ENCODE results near the gene SYT2.

Gene SYT2

DNA sequence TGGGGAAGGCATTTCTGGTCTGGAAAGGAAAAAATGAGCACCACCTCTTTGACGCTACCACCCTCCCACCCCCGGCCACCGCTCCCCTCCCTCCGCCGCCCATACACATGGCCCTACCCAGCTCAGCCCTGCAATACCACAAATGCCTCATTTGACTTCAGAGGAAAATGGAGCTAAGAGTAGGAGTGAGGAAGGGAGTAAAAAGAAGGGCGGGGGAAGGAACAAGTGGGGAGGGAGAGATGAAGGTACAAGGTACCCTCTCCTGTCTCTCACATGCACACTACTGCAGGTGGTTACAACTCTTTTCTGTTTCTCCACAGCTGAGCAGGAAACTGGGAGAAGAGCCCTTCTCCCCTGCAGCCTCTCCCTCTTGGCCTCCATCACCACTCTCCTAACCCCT is 7.1 kb downstream of the SYT2 start:
- no peak for DNase-seq

GRCh38 chr1:202702088-202702487 is 8.2 kb downstream of the SYT2 start:
- no peak for DNase-seq

GRCh38 chr1:202701200-202701599 is 9.1 kb downstream of the SYT2 start:
- DNase-seq: peak in 1 of 4 experiments; percentile 9

- no peak for DNase-seq
Measured at GRCh38 chr1:202700061-202700460, 10.2 kb downstream of the SYT2 start.

DNA sequence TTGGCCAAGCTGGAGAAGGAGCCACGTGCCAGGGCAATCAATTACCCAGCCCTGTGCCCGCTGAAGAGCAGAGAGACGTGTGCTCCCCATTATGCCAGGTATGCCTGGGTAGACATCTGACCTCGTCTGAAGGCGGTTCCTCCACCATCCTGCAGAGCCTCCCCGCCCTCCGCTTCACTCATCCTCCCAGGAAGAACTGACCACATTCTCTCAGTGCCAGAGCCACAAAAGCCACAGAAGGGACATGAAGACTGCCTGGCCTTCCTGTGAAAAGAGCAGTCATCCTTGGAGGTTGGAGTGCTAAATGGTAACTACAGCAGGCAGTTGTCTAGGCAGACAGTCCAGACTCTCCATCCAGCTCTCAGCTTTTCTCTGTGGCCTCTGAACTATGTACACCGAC is 12.0 kb downstream of the SYT2 start:
- DNase-seq: no peak

DNA sequence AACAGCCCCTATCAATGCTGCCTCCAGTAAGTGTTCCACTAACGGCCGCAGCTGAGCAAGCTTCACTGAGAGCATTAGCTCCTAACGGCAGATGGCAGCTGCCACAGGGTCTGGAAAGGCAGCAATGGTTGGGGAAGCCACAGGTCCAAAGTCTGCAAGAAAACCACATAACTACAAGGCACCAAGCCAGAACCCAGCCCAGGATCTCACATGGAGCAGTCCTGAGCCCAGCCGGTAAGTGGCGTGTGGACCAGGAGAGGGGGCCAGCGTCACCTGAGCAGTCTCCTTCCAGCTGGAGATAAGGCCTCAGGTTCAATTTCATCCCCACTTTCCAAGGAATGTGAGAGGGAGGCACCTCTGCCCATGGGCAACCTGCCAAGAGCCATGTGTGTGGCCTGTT is 13.2 kb downstream of the SYT2 start:
- no peak for DNase-seq

DNA sequence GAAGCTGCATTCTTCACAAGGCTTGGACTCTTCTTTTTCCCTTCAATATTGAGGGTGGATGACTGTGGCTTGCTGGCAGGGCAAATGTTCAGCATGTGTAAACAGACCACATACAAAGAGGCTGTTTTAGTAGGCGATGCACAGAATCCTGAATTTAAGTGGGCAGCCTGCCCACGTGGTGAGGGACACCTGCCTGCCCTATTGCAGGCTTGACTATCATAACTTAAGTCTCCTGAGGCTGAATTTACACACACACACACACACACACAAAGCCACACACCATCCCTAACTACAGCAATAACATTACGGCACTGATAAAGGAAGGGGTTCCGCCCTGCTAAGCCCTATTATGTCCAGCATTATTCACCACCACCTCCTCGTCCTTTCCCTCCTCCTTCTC is 15.9 kb downstream of the SYT2 start:
- no peak for DNase-seq

DNA sequence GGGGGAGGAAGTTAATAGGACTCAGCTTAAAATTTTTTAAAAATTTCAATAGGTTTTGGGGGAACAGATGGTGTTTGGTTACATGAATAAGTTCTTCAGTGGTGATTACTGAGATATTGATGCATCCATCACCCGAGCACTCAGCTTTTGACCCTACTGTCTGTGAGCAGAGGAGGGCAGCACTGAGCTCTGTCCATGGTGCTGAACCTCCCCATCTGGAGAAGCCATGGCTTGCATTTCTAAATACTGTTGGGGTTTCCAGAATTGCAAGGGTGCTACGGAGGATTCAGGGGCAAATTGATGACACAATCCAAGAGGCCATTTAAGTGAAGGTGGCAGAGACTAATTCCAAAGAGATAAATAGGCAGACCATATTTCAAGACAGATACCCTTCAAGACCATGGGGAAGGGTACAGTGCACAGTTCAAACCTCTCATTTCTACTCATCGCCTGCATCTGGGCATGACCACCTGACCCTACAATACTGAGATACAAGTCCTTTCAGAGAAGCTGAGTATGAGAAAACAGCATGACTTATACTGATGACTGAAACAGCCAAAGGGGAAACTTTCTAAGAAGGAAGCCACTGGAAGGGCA is 17.2 kb downstream of the SYT2 start:
- DNase-seq: peak; percentile 74 to 85 (median 80)

DNA sequence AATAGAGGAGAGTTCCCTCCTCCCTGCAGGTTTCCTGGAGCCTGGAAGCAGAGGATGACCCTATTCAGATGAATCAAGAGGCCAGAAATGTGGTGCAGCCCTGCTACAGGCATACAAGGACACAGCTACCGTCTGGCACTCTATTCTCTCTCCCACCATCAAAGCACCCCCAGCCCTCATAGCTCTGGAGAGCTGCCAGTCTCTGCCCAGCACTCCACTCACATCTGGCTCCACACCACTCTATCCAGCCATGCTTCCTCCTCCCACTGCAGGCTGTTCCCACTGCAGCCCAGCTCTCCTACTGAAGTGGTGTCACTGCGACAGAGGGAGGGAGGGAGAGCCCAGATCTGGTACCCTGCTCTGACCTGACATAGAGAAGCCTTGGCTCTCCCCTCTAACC is 18.4 kb downstream of the SYT2 start:
- no peak for DNase-seq

DNA sequence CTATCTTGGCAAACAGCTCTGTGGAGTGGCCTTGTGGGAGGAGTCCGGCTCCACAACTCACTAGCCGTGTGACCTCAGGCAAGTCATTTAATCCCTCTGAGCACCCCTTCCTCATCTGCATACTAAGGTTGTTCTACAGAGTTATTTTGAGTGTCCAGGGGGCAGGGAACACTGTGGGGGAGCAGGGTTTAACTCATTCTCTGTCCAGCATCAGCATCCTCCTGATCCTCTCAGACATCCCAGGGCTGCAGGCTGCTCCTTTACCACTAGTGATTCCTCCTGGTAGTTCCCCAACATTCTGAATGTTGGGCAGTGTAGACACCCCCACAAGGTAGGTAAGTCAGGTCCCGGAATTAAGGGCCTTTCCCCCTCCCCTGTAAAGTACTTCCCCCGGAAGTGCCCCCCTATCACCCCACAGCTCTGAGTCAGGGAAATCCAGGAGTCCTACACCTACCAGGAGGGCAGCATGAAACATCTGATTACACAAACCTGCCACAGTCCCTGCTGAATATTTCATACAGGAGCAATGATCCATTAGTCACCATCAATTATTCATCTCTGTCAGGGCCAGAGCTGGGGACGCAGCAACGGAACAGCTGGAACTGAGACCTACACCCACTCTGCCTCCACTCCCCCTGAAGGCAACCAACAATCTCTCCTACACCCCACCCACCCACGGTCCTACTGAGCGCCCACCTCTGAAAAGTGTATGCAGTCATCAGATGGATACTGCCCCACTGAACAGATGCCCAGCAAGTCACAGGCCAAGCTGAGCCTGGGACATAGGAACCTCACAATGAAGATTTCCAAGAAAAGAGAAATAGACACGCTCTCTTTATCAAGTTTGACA is 20.5 kb downstream of the SYT2 start:
- DNase-seq: no peak

GRCh38 chr1:202689082-202689481 is 21.2 kb downstream of the SYT2 start:
- no peak for DNase-seq

GRCh38 chr1:202688401-202688800 is 21.9 kb downstream of the SYT2 start:
- DNase-seq: peak in 1 of 4 experiments; percentile 11

DNA sequence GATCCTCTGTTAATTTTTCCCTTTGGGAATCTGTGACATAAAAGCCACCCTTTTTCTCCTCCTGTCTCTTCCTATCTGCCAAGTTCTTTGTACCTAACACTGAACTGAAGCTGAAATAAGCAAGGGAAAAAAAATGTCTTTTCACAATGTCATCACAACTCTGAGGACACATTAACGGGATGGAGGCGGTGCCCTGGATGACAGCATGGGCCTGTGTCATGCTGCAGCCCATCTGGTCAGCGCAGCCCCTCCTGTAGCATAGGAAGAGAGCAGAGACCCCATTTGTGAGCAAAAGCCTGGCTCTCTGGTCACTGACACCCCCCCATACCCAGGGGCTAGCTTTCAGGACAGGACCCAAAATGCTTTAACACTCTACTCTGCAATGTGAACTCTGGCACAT is 22.5 kb downstream of the SYT2 start:
- DNase-seq: no peak

GRCh38 chr1:202687370-202687769 is 22.9 kb downstream of the SYT2 start:
- DNase-seq: no peak

DNA sequence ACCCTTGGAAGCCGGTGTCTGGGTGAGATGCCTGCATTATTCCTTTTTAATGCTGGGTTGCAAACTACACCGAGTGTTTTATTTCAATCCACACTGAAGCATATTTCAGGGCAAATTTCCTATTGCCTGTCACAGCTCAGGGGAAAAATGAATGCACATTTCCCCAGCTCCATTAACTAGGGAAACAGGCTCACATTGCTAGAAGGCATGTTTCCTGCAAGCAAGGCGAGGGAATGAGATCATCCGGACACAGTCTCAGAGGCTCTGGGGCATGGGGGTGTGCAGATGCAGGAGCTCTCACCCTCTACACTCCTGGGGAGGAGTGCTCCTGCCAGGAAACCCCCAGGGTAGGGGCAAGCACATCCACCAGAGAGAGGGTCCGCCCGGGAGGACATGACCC is 24.6 kb downstream of the SYT2 start:
- DNase-seq: no peak

DNA sequence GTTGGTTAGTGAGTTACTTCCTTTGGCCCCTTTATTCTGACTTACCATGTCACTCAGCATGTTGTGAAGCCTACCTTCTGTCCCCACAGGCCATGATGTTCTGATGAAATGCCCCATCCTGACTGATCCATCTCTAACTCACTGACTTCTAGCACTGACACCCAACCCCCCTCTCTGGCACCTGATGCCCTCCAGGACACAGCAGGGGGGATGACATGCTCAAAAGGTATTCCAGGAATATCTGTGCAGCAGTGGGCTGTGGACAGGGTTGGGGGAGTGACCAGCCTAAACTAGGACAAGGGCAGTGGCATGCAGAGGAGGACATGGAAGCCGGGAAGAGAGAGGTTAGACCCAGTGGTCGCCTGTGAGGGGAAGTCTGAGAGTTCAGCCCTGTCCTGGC is 25.5 kb downstream of the SYT2 start:
- DNase-seq: no peak

- no peak for DNase-seq
Measured at GRCh38 chr1:202683029-202683428, 27.2 kb downstream of the SYT2 start.

GRCh38 chr1:202682477-202682876 is 27.8 kb downstream of the SYT2 start:
- no peak for DNase-seq

DNA sequence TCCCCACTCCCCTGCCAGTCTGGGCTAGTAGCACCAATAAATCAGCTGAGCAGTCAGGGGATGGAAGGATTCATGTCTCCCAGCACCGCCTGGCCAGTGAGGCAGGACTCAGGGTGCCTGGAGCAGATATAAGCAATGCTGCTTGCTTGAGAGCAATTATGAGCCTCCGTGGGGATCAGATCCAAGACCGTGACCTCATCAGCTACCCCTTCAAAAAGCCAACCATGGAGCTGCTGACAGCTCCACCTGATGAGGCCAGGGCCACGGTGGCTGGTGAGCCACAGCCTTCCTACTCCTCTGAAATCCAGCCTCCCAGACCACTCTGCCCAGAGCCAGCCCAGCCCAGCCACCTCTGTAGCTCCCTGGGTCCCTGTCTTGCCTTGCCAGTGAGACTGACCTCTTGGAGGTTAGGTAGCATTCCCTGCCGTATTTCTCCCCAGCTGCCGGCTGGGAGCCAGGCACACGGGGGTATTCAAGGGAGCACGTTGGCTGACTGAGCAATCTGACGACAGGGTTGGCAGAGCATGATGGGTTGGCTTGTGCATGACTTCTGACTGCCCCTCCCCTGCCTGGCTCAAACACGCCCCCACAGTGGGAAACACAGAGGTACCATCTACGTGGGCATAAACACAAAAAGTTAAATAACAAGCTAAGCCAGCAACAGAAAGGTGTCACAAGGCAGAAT is 28.4 kb downstream of the SYT2 start:
- no peak for DNase-seq

- DNase-seq: no peak
Measured at GRCh38 chr1:202680586-202681352, 29.5 kb downstream of the SYT2 start.

DNA sequence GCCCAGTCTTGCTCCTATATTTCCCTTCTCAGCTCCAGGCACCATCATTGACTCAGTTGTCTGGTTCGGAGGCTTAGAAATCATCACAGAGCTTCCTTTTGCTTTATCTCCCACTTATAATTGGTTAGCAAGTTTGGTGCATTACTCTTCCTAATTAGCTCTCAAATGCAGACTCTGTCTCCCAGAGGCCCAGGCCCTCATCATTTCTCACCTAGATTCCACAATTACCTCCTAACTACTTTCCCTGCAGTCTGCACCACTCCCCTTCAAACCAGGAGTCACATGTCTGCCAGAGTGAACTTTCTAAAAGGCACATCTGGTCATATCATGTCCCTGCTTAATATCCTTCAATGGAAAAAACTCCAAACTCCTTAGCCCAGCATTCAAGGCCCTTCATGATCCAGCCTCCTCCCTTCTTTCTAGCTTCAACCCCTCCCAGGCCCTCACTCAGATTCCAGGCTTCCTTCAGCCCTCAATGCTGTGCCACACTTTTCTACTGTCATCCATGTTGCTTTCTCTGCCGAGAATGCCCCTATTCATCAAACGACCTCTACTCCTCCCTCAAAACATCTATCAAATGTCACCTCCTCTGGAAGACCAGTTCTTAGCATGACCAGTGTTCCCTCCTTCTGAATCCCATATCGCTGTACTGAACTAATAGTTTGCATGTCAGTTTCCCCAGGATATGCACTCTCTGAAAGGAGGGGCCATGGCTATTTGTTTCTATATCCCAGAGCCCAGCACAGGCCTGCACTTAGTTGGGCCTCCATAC is 30.7 kb downstream of the SYT2 start:
- DNase-seq: no peak

GRCh38 chr1:202677433-202677832 is 32.8 kb downstream of the SYT2 start:
- DNase-seq: no peak

All from suppressor macrophage (primary cell).